ENCODE measurements around the gene PSMD1.

DNA sequence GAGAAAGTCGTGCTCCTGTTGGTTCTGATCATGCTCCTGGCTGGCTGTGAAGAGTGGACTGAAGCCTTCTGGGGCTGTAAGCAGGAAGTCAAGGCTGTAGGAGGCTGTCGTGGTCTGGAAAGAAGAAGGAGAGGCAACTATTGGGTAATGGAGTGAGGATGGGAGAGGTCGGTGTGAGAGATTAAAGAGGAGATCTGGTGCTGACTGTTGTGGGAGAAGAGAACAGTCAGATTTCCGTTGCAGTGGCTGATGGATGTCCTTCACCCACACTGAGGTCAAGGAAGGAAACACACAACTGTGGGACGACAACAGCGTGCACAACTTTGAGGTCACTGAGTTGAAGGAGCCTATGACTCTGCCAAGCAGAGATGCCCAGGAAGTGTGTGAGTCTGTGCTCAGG lies 2.8 kb upstream of the PSMD1 start:
- TF ChIP-seq NFIC (IDR thresholded peaks at IDR 0.05) (no peak), RAD21 (IDR thresholded peaks at IDR 0.05; ENCODE audit: low read depth) (no peak), FOXM1 (IDR thresholded peaks at IDR 0.05; ENCODE audit: borderline replicate concordance, low read depth) (no peak), TEAD4 (IDR thresholded peaks at IDR 0.05) (no peak)
